Activated T-helper 1 cell treated with anti-CD3 and anti-CD28 coated beads, Interleukin-2, amount 50 U/mL, for 16 hours (primary cell): Measurements from ENCODE around the gene PLXDC1.

Experiments
- DNase-seq, 2 donors: peaks; one replicate each; pipeline ENCODE4 v3.0.0-alpha.2; 2020; ENCODE audit warnings: low read depth in 1 of 2, low spot score in 1 of 2

PLXDC1 gene

GRCh38 chr17:39156491-39156890 lies 5.1 kb upstream of the PLXDC1 start:
- DNase-seq = no peak

DNA sequence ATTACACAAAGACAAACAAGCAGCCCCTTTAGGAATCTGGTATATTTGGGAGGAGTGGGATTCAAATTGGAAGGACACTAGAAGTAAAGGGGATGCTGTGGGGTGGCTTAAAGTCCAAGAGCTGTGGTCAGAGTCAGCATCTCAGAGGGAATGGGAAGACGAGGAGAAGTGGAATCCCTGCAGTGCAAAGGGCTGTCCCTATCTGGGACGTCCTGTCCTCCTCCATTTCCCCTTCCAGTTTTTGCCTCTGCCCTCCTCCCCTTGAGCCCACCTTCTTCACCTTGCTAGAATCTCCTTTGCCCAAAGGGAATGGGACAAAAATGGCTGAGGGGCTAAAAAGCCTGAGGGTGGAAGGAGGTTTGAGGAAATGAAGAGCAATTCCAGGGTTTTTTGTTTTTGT lies 4.2 kb upstream of the PLXDC1 start:
- DNase-seq = no peak

DNA sequence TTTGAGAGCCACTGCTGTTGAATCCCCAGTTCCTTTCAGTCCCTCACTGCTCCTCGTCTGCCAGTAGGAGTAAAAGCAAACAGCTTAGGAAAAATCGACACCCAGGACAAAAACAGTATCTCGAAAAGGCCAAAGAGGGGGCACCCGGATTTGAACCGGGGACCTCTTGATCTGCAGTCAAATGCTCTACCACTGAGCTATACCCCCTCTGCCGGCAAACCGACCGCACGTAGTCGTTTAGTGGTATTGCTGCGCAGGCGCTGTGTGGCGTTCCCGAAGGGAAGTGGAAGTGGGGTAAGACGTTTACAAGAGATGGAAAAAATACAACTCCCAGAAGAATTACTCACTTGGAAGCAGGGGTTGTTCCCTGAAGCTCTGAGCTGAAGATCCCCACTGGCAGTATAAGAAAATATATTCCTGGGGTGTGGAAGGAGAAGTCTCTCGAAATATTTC lies 2.2 kb upstream of the PLXDC1 start:
- DNase-seq = peak; percentile 91 to 98

DNA sequence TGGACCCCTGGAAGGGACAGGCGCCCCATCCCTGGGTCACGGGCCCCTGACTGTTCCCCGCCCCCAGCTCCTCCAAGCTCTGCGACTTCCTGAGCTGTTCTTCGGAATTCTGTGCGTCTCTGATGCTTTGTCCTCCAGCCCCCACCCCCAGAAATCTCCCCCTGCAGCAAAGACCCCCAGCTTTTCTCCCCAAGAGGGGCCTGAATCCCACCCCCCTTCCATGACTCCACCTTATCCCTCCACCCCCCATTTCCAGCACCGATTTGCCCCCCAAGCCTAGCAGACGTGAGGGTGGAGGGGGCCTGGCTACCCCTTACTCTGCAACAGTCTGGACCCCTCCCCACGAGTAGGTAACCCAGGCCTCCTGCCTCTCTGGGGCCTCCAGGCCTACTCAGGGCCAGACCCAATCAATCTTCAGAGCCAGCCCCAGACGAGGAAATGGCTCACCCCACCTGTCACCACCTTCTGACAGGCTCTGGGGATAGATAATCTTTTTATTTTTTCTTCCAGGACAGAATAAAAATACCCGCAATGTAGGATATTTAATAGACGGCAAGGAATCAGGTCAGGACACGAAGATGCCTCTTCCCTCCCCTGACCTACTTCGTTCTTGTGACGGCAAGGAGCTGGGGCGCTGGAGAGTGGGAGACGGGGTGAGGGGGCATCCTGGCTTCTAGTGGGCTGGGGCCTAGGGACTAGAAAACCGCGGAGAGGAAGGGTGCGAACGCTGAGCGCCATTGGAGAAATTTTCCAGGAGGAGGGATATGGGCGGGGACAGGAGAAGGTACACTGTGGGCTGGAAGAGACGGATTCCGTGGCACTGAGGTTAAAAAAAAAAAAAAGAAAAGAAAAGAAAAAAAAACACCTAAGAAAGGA lies 744 bp upstream of the PLXDC1 start:
- DNase-seq = no peak

GRCh38 chr17:39150795-39151149 lies 665 bp downstream of the PLXDC1 start:
- DNase-seq = no peak

DNA sequence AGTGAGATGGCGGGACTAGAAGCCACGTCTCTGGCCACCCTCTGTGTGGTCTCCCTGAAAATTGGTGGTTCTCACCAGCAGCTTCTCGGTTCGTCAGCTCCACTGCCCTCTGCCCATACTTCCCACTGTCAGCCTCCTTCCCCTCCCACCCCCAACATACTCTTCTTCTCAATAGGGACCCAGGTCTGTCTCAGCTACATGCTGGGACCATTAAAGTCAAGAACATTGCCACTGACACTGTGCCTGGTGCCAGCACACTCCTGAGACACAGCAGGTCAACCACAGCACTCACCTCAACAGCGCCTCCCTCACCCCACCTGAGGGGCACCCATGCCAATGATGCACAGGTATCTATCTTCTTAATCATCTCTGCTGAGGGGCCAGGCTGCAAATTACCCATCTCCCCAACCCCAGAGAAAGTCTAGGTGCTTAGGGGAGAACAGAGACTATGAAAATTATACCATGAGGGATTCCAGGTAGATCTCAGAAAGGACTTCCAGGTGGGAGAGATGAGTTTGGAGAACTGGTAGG lies 1.3 kb downstream of the PLXDC1 start:
- no peak for DNase-seq

DNA sequence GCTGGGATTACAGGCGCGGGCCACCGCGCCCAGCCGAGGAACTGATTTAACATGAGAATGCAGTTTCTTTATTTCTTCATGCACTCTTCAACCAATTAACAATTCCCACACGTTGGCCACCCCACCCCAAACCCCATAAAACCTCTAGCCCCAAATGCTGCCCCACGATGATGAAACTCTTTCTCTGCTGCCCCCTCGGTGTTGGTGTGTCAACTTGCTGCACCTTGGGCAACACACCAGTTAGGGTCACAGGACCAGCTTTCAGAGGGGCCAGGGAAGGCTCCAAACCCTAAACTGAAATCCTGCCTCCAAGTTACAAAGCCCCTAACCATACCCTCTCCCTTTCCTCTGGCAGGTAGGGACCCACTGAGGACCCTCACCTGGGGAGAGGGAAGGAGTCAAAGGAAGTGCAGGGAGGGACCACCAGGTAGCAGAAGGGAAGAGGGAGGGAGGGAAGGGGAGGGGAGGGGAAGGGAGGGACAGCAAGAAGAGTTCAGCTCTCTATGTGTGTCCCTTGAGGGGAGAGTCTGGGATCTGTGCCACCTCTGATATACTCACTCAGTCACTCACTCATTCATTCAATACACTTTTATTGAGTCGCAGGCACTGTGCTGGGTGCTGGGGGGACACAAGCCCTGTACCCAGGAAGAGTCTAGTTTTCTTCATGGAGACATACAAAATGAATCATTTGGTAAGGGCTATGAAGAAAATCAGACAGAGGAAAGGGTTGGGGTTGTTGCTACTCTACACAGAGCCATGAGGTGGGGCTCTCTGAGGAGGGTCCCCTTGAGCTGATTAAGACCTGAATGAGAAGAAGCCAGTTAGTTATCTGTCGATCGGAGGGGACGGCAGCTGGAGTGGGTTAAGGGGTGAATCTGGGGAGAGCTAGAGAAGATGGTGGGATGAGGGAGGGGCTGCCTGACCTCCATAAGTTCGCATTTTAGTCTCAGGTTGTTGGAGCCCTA lies 3.9 kb downstream of the PLXDC1 start:
- DNase-seq = no peak

DNA sequence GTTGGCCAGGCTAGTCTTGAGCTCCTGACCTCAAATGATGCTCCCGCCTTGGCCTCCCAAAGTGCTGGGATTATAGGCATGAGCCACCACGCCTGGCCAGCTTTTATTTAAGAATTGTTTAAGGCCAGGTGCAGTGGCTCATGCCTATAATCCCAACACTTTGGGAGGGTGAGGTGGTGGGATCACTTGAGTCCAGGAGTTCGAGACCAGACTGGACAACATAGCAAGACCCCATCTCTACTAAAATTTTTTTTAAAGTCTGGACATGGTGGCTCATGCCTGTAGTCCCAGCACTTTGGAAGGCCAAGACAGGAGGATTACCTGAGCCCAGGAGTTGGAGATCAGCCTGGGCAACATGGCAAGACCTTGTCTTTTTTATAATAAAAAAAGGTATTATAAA lies 5.2 kb downstream of the PLXDC1 start:
- DNase-seq = no peak

DNA sequence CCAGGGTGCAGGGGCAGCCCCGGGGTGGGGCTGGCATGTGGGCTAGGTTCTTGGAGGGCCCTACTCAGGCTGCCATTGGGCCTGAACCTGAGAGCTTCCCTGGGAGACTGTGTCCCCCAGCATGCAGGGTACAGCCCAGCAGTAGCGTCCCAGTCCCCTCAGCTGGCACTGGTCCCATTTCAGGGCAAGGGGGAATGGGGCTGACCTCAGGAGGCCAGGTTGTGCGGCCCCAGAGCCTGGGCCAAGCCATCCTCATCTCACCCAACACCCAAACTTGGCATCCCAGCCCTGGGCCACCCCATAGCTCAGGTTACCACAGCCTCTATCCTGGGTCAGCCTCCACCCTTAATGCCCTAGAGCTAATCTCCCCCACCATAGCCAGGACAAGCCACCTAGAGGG lies 6.3 kb downstream of the PLXDC1 start:
- DNase-seq = no peak

GRCh38 chr17:39144416-39144840 lies 7.0 kb downstream of the PLXDC1 start:
- no peak for DNase-seq

DNA sequence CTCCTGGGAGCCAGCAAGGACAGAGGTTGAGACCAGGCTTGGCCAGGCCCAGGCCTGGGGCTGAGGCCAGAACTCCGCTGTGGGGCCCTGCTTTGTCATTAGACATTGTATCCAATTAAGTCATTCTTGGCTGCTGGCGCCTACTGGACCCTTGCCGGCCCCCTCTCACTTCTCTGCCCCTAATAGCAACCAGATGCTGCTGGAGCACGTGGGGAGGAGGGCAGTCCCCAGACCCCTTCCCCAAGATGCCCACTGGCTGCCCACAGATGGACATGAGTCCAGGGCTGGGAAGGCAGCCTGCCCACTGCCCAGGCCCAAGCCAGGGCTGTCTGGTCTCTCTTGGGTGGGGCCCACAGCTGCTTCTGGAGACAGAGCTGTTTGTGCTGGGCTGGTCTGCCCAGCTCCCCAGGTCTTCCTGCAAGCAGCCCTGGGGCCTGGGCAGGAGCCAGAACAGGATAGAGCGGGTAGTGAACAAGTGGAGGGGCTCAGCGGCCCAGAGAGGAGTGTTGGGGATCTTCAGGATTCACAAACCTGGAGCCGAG lies 7.8 kb downstream of the PLXDC1 start:
- DNase-seq = no peak

DNA sequence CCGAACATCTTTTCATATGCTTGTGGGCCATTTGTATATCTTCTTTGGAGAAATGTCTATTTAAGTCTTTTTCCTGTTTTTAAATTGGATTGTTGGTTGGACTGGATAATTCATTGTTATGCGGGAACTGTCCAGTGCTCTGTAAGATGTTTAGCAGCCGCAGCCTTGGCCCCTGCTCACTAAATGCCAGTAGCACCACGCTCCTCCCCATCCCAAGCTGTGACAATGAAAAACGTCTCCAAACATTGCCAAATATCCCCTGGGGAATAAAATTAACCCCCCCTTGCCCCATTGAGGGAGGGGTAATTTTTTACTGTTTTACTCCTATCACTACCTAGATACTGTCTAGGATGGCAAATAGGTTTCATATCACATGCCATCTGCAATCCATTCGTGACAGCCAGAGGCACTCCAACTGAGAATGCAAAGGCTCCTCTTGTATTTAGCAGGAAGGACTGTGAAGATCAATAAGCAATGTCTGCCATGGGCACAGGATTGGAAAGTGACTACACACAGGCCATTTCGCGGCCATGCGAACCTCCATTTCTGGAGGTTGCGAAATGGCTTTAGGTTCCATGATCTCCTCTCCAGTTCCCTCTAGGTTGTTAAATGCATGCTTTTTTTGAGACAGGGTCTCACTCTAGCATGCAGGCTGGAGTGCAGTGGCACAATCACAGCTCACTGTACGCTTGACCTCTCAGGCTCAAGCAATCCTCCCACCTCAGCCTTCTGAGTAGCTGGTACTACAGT lies 9.3 kb downstream of the PLXDC1 start:
- DNase-seq = no peak

DNA sequence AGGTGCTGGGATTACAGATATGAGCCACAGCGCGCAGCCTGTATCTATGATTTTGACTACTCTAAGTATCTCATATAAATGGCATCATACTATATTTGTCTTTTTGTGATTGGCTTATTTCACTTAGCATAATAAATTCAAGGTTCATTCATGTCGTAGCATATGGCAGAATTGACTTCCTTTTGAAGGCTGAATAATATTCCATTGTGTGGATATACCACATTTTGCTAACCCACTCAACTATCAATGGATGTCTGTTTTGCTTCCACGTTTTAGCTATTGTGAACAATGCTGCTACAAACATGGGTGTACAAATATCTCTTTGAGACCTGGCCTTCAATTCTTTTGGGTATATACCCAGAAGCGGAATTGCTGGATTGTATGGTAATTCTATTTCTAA lies 10.1 kb downstream of the PLXDC1 start:
- no peak for DNase-seq

GRCh38 chr17:39139561-39139960 lies 11.9 kb downstream of the PLXDC1 start:
- no peak for DNase-seq

GRCh38 chr17:39139161-39139511 lies 12.3 kb downstream of the PLXDC1 start:
- DNase-seq = no peak

GRCh38 chr17:39138431-39139160 lies 12.8 kb downstream of the PLXDC1 start:
- no peak for DNase-seq

DNA sequence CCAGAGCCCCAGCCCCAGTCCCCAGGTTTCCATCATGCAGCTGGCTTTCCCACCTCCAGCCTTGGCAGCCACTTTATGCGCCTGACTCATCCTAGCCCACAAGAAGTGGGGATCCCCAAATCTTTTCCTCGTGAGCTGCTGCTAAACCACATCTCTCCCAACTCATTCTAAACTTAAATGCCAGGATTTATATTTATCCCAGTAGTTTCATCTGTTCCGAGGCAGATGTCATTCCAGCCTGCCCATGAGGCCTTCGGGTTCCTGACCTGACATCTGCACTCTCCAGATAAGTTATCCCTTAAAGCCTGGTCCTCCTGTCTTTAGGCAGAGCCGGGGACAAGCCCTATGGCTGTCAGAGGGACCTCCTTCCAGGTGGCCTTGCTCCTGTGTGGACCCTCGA lies 16.6 kb downstream of the PLXDC1 start:
- DNase-seq = no peak

- no peak for DNase-seq
These were observed 19.2 kb downstream of the PLXDC1 start for GRCh38 chr17:39132192-39132610.

DNA sequence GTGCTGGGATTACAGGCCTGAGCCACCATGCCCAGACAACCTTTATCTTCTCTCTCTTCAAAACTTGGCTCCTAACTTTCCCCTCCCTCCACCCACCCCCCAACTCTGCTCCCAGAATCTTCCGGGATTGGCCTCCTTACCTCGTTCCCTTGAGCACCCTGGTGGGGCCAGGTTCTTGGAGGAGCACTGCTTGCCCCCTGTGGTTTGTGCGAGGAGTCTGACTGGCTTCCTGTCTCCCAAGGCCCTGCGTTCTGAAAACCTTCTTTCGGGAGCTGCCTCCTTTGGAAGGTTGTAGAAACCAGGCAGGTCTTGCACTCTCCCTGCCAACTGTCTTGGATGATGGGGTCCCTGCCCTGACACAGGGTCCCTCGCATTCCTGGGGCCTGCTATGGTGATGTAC lies 19.8 kb downstream of the PLXDC1 start:
- DNase-seq = no peak

GRCh38 chr17:39130205-39130604 lies 21.2 kb downstream of the PLXDC1 start:
- no peak for DNase-seq
